ENCODE results near the gene CHD2. TPM values are rescaled to one million over a fixed set of nuclear protein-coding genes. Genes with fewer than 3 reads are reported as not detected.
A peak's percentile ranks its signal among the peaks of the same experiment; 100 is the strongest.

The CHD2 gene
- polyA plus RNA-seq, 2 of the 4 experiments (the other 2 are of a cell fraction), result 29.5 to 68.2 TPM

- no peaks in the 10 kb centered on the region for H3K4me1 ChIP-seq
- no peak for FAIRE-seq
- no peak for DNase-seq (ENCODE audit: low read depth in 1 of 2, low spot score in 1 of 2)
- ChIA-PET POLR2A (no interaction called here), CTCF (interaction anchor here (0.6 to 2.5 kb wide), 4 partner anchors 16 to 1068 kb away, joined by 3 to 12 read pairs (median 4); no protein-coding TSS in a partner anchor)
- no peaks in the 10 kb centered on the region for H3K9me3 ChIP-seq
- H3K4me3 ChIP-seq, result no peak overlapping the region
- TF ChIP-seq BHLHE40 (IDR thresholded peaks at IDR 0.05; ENCODE audit: low read depth, low read length), result no peak
- TF ChIP-seq ATOH8 (CRISPR knock-in tag; IDR thresholded peaks at IDR 0.05; ENCODE audit: low read depth), result no peak
- no peak for TF ChIP-seq GATA3 (IDR thresholded peaks at IDR 0.05; ENCODE audit: borderline replicate concordance)
- no peak for TF ChIP-seq POLR2A (IDR thresholded peaks at IDR 0.05; ENCODE audit: low read length)
- TF ChIP-seq RAD21 (conservative IDR thresholded peaks at IDR 0.05 in 1 of 2, IDR thresholded peaks at IDR 0.05 in 1 of 2), result no peak
- no peak for TF ChIP-seq USF2 (IDR thresholded peaks at IDR 0.05)
- no peak for TF ChIP-seq ZNF302 (CRISPR knock-in tag; IDR thresholded peaks at IDR 0.05)
- TF ChIP-seq ZFP36 (IDR thresholded peaks at IDR 0.05; ENCODE audit: borderline replicate concordance, partially characterized antibody), result no peak
- no peak for TF ChIP-seq HOXB13 (CRISPR knock-in tag; IDR thresholded peaks at IDR 0.05; ENCODE audit: low read depth)
- TF ChIP-seq RARB (CRISPR knock-in tag; IDR thresholded peaks at IDR 0.05), result no peak
- TF ChIP-seq REST (IDR thresholded peaks at IDR 0.05), result no peak
- no peak for TF ChIP-seq HOXB5 (CRISPR knock-in tag; IDR thresholded peaks at IDR 0.05)
- TF ChIP-seq TP53 (CRISPR knock-in tag; IDR thresholded peaks at IDR 0.05), result no peak
- no peak for TF ChIP-seq CBX8 (IDR thresholded peaks at IDR 0.05)
- TF ChIP-seq ELK1 (IDR thresholded peaks at IDR 0.05; ENCODE audit: low read depth, low read length), result no peak
- TF ChIP-seq HEYL (CRISPR knock-in tag; IDR thresholded peaks at IDR 0.05), result no peak
- TF ChIP-seq RCOR1 (IDR thresholded peaks at IDR 0.05; ENCODE audit: low read depth, low read length), result no peak
- no peak for ATAC-seq
- WGBS (ENCODE audit: missing lambda C conversion rate), result 65% methylated on average over 31 of the region's 32 CpGs
- no peak overlapping the region for H3K4me2 ChIP-seq
- no peak overlapping the region for H3K27ac ChIP-seq
These were observed 151.3 kb downstream of the CHD2 start for GRCh38 chr15:93051236-93052089.

DNA sequence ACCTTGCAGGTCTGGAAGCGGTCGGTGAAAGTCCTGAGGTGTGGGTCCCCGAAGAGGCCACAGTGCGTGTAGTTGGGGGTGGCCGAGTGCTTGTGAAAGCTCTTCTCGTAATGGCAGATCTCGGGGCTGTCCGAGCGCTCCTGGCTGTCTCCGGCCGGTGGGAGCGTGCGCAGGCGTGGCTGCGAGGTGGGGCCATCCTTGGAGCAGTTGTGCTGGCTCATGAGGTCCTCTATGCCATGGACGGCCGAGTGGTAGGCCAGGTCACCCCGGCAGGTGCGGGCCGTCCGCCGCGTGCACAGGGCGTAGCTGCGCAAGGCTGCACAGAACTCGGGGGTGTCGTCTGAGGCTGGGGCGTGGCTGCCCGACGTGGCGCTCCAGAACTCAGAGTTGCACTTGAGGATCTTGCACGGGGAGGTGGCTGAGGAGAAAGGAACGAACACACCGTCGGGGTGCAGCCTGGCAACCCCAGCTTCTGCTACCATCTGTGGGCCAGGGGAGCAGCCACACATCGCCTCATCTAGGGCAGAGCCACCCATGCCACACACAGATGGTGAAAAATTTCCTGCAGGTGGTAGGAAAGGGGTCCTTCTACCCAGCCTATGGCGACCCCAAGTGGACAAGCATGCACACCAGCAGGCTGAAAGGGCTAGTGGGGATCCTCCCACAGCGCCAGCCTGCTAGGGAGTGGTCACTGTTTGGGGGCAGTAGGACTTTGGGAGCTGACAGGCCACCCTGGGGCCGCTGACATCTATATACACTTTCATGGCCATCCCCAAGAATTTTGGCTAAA is 152.2 kb downstream of the CHD2 start:
- no peak overlapping the region for H3K4me2 ChIP-seq
- CTCF ChIA-PET, result interaction anchor here (0.6 to 2.5 kb wide), 7 partner anchors 17 to 1068 kb away, joined by 3 to 12 read pairs (median 3); no protein-coding TSS in a partner anchor
- TF ChIP-seq, protein P1, sequence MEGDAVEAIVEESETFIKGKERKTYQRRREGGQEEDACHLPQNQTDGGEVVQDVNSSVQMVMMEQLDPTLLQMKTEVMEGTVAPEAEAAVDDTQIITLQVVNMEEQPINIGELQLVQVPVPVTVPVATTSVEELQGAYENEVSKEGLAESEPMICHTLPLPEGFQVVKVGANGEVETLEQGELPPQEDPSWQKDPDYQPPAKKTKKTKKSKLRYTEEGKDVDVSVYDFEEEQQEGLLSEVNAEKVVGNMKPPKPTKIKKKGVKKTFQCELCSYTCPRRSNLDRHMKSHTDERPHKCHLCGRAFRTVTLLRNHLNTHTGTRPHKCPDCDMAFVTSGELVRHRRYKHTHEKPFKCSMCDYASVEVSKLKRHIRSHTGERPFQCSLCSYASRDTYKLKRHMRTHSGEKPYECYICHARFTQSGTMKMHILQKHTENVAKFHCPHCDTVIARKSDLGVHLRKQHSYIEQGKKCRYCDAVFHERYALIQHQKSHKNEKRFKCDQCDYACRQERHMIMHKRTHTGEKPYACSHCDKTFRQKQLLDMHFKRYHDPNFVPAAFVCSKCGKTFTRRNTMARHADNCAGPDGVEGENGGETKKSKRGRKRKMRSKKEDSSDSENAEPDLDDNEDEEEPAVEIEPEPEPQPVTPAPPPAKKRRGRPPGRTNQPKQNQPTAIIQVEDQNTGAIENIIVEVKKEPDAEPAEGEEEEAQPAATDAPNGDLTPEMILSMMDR (IDR thresholded peaks at IDR 0.05), result peak; percentile 32; the same call in 1 of the 3 replicates
- TF ChIP-seq ZC3H11A (IDR thresholded peaks at IDR 0.05) (no peak), CBX8 (IDR thresholded peaks at IDR 0.05) (no peak), POLR2AphosphoS2 (conservative IDR thresholded peaks at IDR 0.05; ENCODE audit: low read length) (no peak), BCL3 (IDR thresholded peaks at IDR 0.05) (no peak), ELK1 (IDR thresholded peaks at IDR 0.05; ENCODE audit: low read depth, low read length) (no peak), RARB (CRISPR knock-in tag; IDR thresholded peaks at IDR 0.05) (no peak), SMC3 (IDR thresholded peaks at IDR 0.05) (0 out of 3 replicates have a peak, but pooled peaks have one; percentile 18), CHD4 (IDR thresholded peaks at IDR 0.05; ENCODE audit: borderline replicate concordance) (no peak)

More for the DNA sequence above, 152.2 kb downstream of the CHD2 start:
- ATAC-seq (peak; percentile 19 to 75; a peak in 3 of 6 replicates), FAIRE-seq (no peak), DNase-seq (ENCODE audit: low read depth in 1 of 2, low spot score in 1 of 2) (peak in 1 of 2 experiments; percentile 48)
- H3K4me3 ChIP-seq, result no peak overlapping the region
- H3K4me1 ChIP-seq, result no peaks in the 10 kb centered on the region
- H3K9me3 ChIP-seq, result no peaks in the 10 kb centered on the region
- H3K27ac ChIP-seq, result no peak overlapping the region
- POLR2A ChIA-PET, result no interaction called here
- WGBS (ENCODE audit: missing lambda C conversion rate), result 65% methylated on average over 37 of the region's 39 CpGs

Data from A549 (cell line).